Melanocyte of skin (primary cell): Measurements from ENCODE around the gene PPT1. TPM values are rescaled to one million over a fixed set of nuclear protein-coding genes. Genes with fewer than 3 reads are reported as not detected.

ENCODE experiments used
- total RNA-seq, 2 donors: library from RNA; depleted of rRNA; stranded (reverse); fragments of >200 nt; gene quantifications; 2 replicates each; pipeline ENCODE4 v1.2.3, GENCODE V29; 2012

The PPT1 gene
- total RNA-seq = 10 to 100 TPM; 63.3 to 71.6 TPM

DNA sequence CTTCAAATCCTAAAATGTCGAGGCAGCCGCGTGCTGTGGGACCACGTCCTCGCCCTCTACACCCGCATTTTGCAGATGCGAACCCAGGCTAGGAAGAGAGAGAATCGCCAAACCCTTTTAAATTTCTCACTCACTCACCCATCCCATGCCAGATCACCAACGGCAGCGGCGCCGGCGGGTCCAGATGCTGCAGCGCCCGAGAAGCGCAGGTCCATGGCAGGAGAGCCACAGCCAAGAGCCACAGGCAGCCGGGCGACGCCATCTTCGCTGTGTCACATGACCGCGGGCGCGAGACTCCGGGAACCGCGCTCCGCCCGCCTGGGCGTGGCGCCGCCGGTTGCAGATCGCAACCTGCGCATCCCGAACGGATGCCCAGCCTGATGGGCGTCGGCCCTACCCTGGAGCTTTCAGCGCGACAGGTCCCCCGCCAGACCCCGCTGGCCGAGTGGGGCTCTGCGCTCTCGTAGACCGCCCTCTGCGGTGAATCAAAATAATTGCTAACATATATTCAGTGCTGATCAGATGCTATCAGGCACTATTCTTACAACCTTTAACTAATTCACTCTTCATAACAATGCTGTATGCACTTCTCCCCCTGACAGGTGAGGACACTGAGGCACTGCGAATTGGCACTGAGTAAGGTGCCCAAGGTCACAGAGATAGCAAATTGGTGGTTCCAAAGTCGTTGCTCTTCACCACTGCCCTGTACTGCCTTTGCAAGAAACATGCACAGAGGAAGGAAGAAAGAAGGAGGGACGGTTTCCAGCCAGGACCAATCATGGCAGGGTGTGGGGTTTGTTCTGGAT is at the start of gene PPT1:
TSS of gene PPT1 (minus strand) at position 276 of the 806 bp plus-strand sequence. CDS start at position 262, 14 bp downstream.

DNA sequence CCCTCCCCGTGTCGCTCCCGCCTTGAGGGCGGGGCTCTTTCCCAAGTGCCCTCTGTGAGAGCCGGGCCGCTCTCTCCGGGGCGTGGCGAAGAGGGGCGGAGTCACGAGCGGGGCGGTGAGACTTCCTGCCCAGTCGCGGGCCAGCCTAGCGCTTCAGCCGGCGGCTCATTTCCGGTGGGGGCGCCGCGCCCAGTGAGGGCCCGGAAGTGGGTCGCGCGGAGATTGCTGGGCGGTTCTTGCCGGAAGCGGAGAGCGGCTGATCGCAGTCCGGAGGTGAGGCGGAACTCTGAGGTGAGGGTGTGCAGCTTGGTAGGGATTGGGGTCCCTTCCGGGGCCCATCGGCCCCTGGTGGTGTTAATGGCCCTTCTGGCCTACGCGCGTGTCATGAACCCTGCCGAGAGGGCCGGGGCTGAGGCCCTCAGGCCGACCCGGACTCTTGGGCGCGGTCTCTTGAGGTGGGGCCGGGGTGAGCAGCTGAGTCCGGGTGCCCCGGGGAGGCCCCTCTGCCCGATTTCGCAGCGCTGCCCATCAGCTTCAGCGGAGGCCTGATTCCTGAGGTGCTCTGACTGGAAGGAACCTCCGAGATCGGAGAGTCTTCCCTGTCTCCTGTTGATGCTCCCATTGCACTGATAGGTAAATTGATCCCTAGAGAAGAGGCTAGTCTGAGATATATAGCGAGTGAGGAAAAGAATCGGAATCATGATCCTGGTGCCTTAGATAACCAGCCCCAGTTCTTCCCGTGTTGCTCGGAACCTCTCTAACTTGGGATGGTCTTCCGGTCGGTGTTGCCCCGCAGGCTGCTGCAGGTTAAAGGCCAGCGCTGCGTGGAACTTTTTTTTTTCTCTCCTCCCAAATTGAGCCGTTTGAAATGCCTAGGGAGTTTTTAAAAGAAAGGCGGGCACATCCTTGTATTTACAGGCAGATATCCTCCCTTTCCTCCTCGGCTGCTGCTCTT is 56.3 kb downstream of the PPT1 start, which contains the start of gene CAP1:
TSS of gene CAP1 (plus strand) at position 219 of the 955 bp plus-strand sequence. CDS start 18,618 bp downstream, outside the sequence.

Other genes starting within 250 kb of the PPT1 start
- 10 to 100 TPM; 11.7 to 18.3 TPM for gene TRIT1, start 213.7 kb downstream of the PPT1 start, total RNA-seq
- gene MYCL, start 195.3 kb downstream of the PPT1 start, total RNA-seq = under 1 TPM; under 0.01 TPM
- 10 to 100 TPM in 1 of 2 donors, 1 to 10 TPM in 1; 7.9 to 11.3 TPM for gene MFSD2A, start 142.1 kb downstream of the PPT1 start, total RNA-seq
- gene CAP1, start 56.5 kb downstream of the PPT1 start, total RNA-seq = 100 to 1,000 TPM; 509 to 567 TPM
- gene RLF, start 64.1 kb upstream of the PPT1 start, total RNA-seq = 10 to 100 TPM; 12.0 to 14.0 TPM
- gene TMCO2, start 150.7 kb upstream of the PPT1 start, total RNA-seq = not detected
- gene ZMPSTE24, start 161.0 kb upstream of the PPT1 start, total RNA-seq = 10 to 100 TPM; 55.7 to 74.9 TPM
- gene COL9A2, start 220.0 kb upstream of the PPT1 start, total RNA-seq = under 1 TPM; 0.34 to 0.67 TPM